Activated CD8-positive, alpha-beta memory T cell treated with anti-CD3 and anti-CD28 coated beads for 36 hours (primary cell): ENCODE measurements around the gene GP1BB. TPM values are rescaled to one million over a fixed set of nuclear protein-coding genes. Genes with fewer than 3 reads are reported as not detected.
"Not testable (repeated sequence)": the region's sequence is repeated elsewhere in the genome, so short reads cannot be mapped to it uniquely, and the experiment has no call there.

Experiments
- CTCF ChIA-PET: fragments of 350-600 bp; sonication (Branson Sonifier 250); formaldehyde crosslinking; loops from one replicate; lab custom pipeline; 2021; ENCODE audit warnings: antibody characterized with exemption; lab: Charles Lee
- POLR2A ChIA-PET: fragments of 350-600 bp; sonication (Branson Sonifier 250); formaldehyde crosslinking; loops from one replicate; lab custom pipeline; 2021; ENCODE audit warnings: antibody characterized with exemption; lab: Charles Lee
- total RNA-seq, 2 experiments: library from RNA; stranded (reverse); gene quantifications; one replicate each; pipeline ENCODE4 v1.2.3, GENCODE V29; 2021

Gene GP1BB
- total RNA-seq, 2 experiments from 2014 or later: 0.15 TPM; not detected in 1

DNA sequence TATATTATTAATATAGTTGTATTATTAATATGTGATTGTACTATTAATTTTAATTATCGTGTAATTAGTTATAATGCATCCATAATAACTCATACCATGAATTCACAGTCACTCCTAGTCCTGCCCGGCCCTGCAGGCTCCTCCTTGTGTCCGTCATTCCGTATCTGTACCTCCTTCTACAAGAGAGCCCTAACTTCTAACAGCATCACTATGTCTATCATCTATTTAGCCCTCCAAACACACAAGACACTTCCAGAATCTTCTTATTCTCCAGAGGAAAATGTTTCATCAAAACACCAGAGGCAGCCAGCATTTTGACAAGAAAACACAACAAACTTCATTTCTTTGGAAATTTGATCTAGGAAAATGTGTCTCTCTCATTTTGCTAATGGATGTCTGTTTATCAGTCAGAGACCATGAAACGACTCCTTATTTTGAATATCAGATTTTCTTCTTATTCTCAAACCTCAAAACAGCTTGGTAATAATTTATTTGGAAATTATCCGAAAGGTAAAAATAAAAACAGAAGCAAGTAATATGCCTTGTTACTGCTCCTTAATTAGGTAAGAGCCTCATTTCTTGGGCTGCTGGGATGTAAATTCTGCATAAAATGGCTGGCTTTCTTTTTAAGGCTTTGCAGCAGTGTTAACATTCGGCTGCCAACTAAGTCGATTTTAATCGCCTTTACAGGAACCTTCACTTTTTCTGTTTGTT is 32.2 kb upstream of the GP1BB start:
- ChIA-PET CTCF (no interaction called here), POLR2A (no interaction called here)

DNA sequence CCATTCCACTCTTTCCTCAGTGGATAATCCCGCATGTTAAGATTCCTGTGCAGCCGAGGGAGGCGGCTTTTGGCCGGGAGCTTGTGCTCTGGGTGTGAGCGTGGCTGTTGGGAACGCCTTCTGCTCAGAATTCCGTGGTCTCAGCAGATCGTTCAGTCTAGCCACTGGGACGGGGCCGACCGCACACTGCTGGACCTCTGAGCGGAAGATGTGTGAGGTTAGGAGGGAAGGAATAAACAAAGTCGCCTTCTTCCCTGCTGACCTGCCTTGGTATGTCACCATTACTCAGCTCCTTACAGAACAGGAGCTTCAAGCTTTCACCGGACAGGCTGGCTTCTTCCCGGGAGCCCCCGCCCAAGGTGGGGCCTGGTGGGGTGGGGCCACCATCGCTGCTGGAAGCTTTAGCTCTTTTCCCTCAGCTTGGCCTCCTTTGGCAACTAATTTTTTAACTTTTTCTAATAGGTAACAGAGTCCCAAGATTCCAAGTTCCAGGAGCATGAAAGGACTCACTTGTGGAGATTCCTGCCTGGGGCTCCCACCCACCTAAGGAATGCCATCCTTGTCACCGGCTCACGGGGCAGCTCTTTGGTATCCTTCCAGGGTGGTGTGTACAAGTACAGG is 31.5 kb upstream of the GP1BB start:
- CTCF ChIA-PET: no interaction called here
- POLR2A ChIA-PET: no interaction called here

- CTCF ChIA-PET: no interaction called here
Measured at GRCh38 chr22:19693581-19693980, 29.8 kb upstream of the GP1BB start.

DNA sequence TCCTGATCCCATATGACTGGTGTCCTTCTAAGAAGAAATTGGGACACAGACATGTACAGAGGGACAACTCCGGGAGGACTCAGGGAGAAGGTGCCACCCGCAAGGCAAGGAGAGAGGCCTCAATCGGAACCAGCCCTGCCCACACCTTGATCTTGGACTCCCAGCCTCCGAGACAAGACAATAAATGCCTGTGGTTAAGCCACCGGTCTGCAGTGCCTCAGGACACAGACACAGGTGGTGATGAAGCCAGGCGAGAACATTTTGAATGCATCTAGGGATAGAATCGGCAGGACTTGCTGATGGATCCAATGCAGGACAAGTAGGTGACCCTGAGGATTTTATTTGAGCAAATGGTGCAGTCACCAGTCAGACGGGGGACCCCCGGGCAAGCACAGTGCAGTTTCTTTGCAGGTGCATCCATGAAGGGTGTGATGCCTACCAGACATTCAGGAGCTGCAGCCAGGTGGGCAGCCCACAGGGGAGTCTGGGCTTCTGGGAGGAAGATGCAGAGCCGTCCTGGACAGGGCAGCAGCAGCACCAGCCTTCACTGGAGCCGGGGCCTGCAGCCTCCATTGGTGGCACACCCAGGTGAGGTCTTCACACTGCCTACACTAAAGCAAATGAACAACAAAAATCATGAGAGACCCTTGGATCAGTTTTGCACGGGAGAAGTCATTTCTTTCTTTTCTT is 29.2 kb upstream of the GP1BB start:
- ChIA-PET CTCF (no interaction called here), POLR2A (no interaction called here)

More at GRCh38 chr22:19693581-19693980, 29.8 kb upstream of the GP1BB start:
- POLR2A ChIA-PET: no interaction called here

- POLR2A ChIA-PET: no interaction called here
- CTCF ChIA-PET: no interaction called here
Measured at GRCh38 chr22:19694696-19695095, 28.6 kb upstream of the GP1BB start.

DNA sequence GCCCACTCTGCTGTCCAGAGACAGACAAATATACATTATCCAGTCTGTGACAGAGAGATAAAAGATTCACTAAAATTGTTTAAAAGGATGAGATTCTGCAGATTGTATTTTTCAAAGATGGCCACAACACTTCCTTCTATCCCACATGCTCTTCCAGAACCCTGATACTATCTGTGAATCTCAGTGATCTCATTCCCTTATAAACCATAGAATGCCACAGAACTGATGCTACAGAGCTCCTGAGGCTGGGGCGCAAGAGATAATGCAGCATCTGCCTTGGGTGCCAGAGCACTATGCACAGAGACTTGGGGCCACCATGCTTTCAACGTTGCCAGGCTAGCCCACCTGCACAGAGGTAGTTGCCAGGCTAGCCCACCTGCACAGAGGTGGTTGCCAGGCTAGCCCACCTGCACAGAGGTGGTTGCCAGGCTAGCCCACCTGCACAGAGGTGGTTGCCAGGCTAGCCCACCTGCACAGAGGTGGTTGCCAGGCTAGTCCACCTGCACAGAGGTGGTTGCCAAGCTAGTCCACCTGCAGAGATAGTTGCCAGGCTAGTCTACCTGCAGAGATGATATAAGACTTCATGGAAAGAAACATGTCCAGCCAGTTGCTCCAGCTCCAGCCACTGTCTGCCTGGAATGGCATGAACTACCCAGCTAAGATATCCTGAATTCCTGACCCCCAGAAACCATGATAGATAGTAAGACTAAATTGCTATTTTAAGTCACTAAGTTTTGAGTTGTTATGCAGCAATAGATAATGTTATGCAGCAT is 26.6 kb upstream of the GP1BB start:
- ChIA-PET POLR2A (no interaction called here), CTCF (no interaction called here)

GRCh38 chr22:19697871-19698270 is 25.5 kb upstream of the GP1BB start:
- POLR2A ChIA-PET: not testable (repeated sequence)
- CTCF ChIA-PET: interaction anchor here (0.6 kb wide), 1 partner anchor 13 kb away, joined by 3 read pairs; no protein-coding TSS in a partner anchor

DNA sequence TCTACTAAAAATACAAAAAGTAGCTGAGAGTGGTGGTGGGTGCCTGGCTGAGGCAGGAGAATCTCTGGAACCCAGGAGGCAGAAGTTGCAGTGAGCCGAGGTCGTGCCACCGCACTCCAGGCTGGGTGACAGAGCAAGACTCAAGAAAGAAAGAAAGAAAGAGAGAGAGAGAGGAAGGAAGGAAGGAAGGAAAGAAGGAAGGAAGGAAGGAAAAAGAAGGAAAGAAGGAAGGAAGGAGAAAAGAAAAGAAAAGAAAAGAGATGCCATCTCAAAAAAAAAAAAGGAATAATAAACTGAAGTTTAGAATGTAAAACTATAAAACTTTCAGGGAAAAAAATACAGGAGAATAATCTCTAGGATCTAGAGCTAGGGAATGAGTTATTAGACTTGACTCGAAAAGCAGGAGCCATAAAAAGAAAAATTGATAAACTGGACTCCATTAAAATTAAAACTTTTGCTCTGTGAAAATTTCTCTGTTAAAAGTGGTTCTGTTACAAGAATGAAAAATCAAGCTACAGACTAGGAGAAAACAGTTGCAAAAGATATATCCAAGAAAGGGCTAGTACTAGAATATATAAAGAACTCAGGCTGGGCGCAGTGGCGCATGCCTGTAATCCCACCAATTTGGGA is 22.4 kb upstream of the GP1BB start:
- CTCF ChIA-PET: no interaction called here
- POLR2A ChIA-PET: no interaction called here

- ChIA-PET CTCF (no interaction called here), POLR2A (no interaction called here)
Measured at GRCh38 chr22:19701420-19702145, 21.8 kb upstream of the GP1BB start.

DNA sequence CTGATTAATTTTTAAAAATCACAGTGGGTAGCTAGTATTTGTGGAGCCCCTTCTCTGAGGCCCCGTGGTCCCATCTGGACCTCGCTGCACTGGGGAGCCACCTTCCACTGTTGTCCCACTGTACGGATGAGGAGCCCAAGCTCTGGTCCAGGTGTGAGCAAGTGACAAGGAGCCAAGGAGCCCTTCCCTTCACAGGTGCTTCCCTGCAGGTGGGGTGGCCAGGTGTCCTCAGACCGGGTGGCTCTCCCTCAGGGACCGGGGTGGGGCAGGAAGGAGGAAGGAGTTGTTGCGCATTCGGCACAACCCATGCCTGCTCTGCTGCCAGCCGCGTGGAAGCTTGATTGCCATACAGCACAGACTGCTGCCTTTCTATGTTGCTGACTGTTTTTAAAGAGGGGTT is 19.5 kb upstream of the GP1BB start:
- CTCF ChIA-PET: interaction anchor here (0.5 kb wide), 1 partner anchor 9 kb away, joined by 3 read pairs; no protein-coding TSS in a partner anchor
- POLR2A ChIA-PET: no interaction called here

DNA sequence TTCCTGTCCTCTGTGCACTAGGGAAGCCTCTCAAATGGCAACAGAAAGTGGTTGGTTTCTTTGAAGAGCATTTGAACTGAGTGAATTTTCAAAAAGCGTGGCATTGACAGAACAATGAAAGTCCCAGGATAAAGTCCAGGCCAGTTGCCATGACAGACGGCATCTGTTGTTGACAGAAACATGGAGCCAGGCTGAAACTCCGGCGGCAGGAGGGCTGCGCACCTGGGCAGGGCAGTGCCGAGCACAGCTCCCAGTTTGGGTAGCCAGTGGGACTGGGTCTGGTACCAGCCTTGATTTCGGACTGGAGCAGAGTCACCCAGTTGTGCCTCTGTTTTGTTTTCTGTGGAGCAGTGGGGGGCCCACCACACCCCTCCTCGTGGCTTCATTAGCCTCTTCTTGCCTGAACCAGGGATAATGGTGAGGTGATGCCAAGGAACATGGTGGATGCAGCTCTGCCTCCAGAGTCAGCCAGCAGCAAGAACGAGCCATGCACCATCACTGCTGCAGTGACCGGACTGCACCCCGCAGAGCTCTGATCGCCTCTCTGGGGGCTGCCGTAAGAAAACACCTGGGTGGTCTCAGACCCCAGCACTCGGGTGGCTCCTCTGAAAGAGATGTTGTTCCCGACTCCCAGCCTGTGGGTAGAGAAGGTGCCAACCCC is 18.9 kb upstream of the GP1BB start:
- ChIA-PET POLR2A (interaction anchor here (0.6 kb wide), 1 partner anchor 16 kb away, joined by 3 read pairs; no protein-coding TSS in a partner anchor), CTCF (interaction anchor here (0.5 kb wide), 1 partner anchor 8 kb away, joined by 3 read pairs; no protein-coding TSS in a partner anchor)

DNA sequence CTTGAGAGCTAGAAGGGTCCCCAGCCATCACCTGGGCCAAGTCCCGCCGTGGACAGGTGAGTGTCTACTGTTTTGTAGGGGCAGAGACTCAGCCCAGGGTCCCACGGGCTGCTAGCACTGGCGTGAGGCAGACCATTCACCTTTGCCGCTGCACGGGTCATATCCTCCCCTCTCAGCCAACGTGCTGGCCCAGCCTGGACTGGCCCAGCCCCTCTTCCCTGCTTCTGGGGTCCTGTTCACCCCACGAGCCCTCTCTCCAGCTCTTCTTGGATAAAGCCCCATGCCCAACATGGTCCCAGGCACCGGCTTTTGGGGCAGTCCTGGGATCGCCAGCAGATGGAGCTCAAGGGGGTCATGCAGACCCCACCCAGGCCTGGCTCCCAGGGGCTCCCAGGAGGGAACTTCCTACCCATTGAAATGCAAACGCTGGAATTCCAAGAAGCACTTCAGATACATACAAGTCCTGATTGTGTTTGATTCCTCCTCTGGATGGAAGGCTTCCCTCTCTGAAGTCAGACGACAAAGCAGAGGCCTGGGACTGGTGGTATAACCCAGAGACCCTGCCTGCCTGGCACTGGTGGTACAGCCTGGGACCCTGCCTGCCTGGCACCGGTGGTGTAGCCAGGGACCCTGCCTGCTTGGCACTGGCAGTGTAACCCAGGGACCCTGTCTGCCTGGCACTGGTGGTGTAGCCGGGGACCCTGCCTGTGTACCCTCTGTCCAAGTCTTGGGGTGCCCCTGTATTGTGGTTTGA is 18.0 kb upstream of the GP1BB start:
- ChIA-PET CTCF (no interaction called here), POLR2A (no interaction called here)

DNA sequence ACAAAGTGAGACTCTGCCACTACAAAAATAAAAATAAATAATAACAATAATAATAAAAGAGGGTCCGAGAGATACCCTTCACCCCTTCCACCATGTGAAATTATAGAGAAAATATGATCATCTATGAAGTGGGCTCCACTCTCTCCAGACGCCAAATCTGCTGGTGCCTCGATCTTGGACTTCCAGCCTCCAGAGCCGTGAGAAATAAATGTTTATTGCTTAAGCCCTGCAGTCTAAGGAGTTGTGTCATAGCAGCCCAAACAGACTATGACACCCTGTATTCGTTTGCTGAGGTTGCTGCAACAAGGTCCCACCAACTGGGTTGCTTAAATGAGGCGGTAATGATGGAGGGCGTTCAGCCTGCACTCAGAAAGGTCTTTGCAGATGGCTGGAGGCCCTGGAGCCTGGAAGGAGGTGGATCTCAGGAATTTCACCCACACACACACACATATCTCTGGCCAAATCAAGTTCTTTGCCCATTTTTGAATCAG is 16.6 kb upstream of the GP1BB start:
- ChIA-PET CTCF (no interaction called here), POLR2A (no interaction called here)

GRCh38 chr22:19707347-19708290 is 15.7 kb upstream of the GP1BB start:
- ChIA-PET CTCF (no interaction called here), POLR2A (no interaction called here)

DNA sequence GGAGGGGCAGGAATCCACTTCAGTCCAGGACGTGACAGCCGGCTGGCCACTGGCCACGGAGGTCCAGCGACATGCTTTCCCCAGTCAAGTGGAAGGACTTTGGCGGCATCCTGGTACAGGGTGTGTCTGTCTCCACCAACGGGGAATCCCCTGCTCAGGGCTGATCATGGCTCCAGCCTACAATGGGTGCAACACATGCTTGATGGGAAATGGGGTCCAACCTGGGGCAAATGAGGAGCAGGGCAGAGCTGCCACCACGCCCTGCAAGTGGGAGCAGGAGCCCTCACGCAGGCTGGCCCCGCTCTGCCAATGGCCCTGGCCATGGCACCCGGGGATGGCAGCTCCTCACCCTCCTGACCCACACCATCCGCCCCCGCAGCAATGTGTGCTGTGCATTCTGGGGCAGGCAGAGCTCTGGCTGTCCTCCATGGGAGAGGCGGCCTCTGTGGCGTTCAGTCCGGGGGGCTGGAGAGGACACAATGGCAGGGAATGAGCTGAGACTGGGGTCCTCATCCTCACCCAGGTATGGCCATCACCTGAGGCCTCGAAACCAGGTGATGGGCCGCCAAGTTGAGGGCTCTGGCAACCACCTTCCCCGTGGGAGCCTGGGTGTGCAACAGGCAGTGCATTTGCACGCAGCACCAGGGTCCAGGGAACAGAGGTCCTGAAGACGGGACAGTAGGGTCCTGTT is 14.9 kb upstream of the GP1BB start:
- POLR2A ChIA-PET: no interaction called here
- CTCF ChIA-PET: no interaction called here
